GM10248 (cell line): ENCODE results near the gene MANF.

Source experiments
- CTCF ChIA-PET: fragments of 300-600 bp; sonication (Branson Sonifier 250); formaldehyde crosslinking; extraction: SDS; loops from one replicate; lab custom pipeline; 2021; ENCODE audit warnings: antibody characterized with exemption; lab: Yijun Ruan, JAX
- POLR2A ChIA-PET: fragments of 350-650 bp; sonication (Branson Sonifier 250); formaldehyde crosslinking; extraction: SDS; loops from one replicate; lab custom pipeline; 2020; ENCODE audit warnings: antibody characterized with exemption; lab: Yijun Ruan, JAX
- DNase-seq: peaks from one replicate; pipeline ENCODE4 v3.0.0; 2012; ENCODE audit errors: extremely low spot score
- TF ChIP-seq, protein P1 (sequence below): IDR thresholded peaks from 2 replicates; pipeline ENCODE4 v1.5.1; 2012; ENCODE audit warnings: mild to moderate bottlenecking, low read depth; ENCODE audit errors: extremely low read depth, missing control alignments, control extremely low read depth

The MANF gene

DNA sequence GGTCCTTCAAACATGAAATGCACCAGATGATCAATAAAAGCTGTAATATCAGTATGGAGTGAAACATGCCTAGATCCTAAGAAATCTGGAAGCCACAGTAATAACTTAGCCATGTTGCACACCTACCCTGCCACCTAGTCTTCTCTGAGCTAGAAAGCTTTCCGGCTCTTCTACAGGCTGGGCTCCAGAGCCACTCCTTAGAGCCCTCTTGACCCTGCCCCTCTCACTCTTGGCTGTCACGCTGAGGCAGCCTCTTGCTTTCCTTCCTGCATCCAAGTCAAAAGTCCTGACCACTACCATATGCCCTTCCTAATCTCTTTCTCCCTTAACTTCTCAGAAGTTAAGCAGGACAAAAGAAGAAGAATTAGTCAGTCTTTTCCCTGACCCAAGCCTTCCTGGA lies 23.7 kb downstream of the MANF start:
- POLR2A ChIA-PET, result no interaction called here
- TF ChIP-seq, protein P1, sequence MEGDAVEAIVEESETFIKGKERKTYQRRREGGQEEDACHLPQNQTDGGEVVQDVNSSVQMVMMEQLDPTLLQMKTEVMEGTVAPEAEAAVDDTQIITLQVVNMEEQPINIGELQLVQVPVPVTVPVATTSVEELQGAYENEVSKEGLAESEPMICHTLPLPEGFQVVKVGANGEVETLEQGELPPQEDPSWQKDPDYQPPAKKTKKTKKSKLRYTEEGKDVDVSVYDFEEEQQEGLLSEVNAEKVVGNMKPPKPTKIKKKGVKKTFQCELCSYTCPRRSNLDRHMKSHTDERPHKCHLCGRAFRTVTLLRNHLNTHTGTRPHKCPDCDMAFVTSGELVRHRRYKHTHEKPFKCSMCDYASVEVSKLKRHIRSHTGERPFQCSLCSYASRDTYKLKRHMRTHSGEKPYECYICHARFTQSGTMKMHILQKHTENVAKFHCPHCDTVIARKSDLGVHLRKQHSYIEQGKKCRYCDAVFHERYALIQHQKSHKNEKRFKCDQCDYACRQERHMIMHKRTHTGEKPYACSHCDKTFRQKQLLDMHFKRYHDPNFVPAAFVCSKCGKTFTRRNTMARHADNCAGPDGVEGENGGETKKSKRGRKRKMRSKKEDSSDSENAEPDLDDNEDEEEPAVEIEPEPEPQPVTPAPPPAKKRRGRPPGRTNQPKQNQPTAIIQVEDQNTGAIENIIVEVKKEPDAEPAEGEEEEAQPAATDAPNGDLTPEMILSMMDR, result no peak
- CTCF ChIA-PET, result interaction anchor here (1.0 to 1.8 kb wide), 3 partner anchors 19 to 274 kb away, joined by 3 to 6 read pairs (median 5); no protein-coding TSS in a partner anchor
- no peak for DNase-seq

DNA sequence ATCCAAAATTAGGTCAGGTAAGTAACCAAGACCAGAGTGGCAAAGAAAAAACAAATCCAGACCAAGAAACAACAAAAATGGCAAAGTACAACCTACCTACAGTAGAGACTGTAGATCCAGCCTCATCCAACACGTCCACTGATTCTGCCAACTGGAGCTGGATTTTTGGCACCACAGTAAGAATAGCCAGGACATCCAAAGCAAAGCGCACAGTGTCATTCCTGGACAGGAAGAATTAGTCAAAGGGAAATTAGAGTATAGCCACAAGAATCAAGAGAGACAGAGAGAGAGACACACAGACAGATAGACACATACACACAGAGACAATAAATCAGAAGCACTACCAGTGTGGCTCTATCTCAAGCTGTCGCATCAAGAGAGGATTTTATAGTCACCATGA lies 37.1 kb downstream of the MANF start:
- ChIA-PET POLR2A (no interaction called here), CTCF (interaction anchor here (1.1 to 1.7 kb wide), 3 partner anchors 13 to 30 kb away, joined by 3 to 6 read pairs (median 3); no protein-coding TSS in a partner anchor)
- TF ChIP-seq, protein P1, result no peak
- no peak for DNase-seq

DNA sequence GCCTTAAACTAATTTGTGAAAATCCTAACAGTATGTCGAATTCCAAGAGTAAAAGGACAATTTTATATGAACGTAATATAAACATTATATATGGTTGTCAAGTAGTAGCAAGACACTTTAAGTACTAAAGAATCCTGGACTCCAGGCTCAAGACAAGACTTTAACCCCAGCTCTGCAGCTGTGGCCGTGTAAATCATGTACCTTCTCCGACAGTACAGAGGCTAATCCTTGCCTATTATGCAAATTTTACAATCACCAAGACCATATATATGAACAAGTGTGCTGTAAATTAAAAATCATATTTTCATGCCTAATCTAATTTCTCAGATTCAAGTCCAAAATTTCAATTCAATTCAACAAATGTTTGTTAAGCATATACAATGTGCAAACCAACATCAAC lies 41.8 kb downstream of the MANF start:
- ChIA-PET CTCF (interaction anchor here (1.7 to 2.0 kb wide), 2 partner anchors 17 to 256 kb away, joined by 4 to 6 read pairs; no protein-coding TSS in a partner anchor), POLR2A (no interaction called here)
- TF ChIP-seq, protein P1, result no peak
- no peak for DNase-seq

DNA sequence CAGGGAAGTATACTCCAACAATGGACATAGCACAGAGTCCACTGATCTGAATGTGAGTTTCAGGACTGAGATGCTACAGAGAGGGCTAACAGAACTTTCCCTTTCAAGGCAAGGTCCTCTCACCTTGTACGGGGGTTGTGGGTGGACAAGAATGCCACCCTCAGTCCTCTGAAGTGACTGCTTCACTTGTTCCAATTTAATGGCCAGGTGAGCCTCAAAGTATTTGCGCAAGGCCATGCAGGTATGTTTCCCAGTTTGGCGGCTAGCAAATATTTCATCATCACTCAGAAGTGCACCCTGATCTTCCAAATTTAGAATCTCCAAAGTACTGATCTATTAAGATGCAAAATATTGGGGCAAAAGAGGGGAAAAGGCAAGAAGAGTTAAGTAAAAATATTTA lies 44.0 kb downstream of the MANF start:
- TF ChIP-seq, protein P1, result no peak
- ChIA-PET CTCF (interaction anchor here (1.5 kb wide), 2 partner anchors 18 kb away, joined by 3 read pairs; no protein-coding TSS in a partner anchor), POLR2A (no interaction called here)
- no peak for DNase-seq

DNA sequence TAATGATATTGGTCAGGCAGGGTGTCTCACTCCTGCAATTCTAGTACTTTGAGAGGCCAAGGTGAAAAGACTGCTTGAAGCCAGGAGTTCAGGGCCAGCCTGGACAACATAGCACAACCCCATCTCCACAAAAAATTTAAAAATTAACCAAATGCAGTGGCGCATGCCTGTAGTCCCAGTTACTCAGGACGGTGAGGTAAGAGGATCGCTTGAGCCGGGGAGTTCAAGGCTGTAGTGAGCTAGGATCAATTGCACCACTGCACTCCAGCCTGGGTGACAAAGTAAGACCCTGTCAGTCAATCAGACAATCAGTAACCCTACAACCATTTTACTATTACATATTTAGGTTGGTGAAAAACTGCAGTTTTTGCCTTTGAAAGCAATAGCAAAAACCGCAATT lies 49.0 kb downstream of the MANF start:
- TF ChIP-seq, protein P1, result no peak
- DNase-seq, result no peak
- ChIA-PET POLR2A (no interaction called here), CTCF (interaction anchor here (0.9 to 2.3 kb wide), 24 partner anchors 9 to 1097 kb away, joined by 3 to 21 read pairs (median 4); partner anchors contain the start of gene DCAF1)

DNA sequence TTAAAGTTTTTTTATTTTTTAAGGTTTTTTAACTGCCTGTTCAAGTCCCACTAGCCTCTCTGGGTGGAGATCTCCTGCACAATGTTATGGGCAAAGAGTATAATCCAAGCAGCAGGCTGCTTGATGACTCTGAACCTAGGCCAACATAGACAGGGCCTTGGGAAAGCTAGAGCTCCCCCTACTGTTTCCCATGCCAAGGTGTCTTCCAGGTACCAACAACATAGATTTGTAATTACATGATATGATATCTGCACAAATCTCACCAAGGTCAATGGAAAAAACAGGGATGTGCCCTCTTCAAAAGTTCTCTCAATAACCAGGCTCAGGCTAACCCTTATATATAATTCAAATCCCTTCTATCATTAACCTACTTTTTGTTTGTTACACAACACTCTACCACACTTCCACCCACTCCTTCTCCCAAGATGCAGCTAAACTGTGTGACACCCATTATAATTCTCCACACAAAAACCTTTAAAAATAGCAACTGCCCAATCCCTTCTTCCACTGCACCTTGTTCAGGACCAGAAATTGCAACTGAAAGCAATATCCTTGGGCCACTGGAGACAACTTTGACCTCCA lies 49.7 kb downstream of the MANF start:
- peak; percentile 57 for DNase-seq
- TF ChIP-seq, protein P1, result peak; percentile 55

More for the DNA sequence above, 49.7 kb downstream of the MANF start:
- POLR2A ChIA-PET, result no interaction called here
- CTCF ChIA-PET, result interaction anchor here (0.7 to 2.3 kb wide), 26 partner anchors 9 to 1098 kb away, joined by 3 to 21 read pairs (median 4); partner anchors contain the start of gene DCAF1
